ENCODE data around the gene LSR. TPM values are rescaled to one million over a fixed set of nuclear protein-coding genes. Genes with fewer than 3 reads are reported as not detected.

The LSR gene
- total and polyA plus RNA-seq, 2 donors, result 5.7 to 20.1 TPM

GRCh38 chr19:35269438-35270117 is 20.8 kb downstream of the LSR start:
- Histone ChIP-seq H3K9me3 (ENCODE audit: control insufficient read depth in 2 of 2, insufficient read depth in 1 of 2, low read length in 1 of 2) (no peaks in the 10 kb centered on the region), H3K4me1 (ENCODE audit: control insufficient read depth in 2 of 2, insufficient read depth in 2 of 2, low read length in 2 of 2) (peaks cover 11 to 25% of the 10 kb centered on the region in 2 donors), H3K36me3 (ENCODE audit: control insufficient read depth in 2 of 2, insufficient read depth in 2 of 2, low read length in 1 of 2) (peaks cover 38 to 44% of the 10 kb centered on the region in 2 donors), H3K4me3 (ENCODE audit: low read length in 2 of 2) (peak overlapping the region; percentile 30 to 94), H3K27ac (ENCODE audit: low read depth in 1 of 2, low read length in 1 of 2) (peak overlapping the region in 1 of 2 donors; percentile 94), H3K27me3 (ENCODE audit: control insufficient read depth in 2 of 2, insufficient read depth in 1 of 2, low read length in 1 of 2) (no peaks in the 10 kb centered on the region)
- WGBS, result 6% methylated on average over 66 of the region's 66 CpGs
- peak in 8 of 9 donors; percentile 22 to 68 (median 47) for DNase-seq (ENCODE audit: low read depth in 6 of 9, low spot score in 9 of 9)

- no peaks in the 10 kb centered on the region for H3K27me3 ChIP-seq (ENCODE audit: control insufficient read depth in 2 of 2, insufficient read depth in 1 of 2, low read length in 1 of 2)
- H3K36me3 ChIP-seq (ENCODE audit: control insufficient read depth in 2 of 2, insufficient read depth in 2 of 2, low read length in 1 of 2), result peaks cover 41 to 47% of the 10 kb centered on the region in 2 donors
- H3K27ac ChIP-seq (ENCODE audit: low read depth in 1 of 2, low read length in 1 of 2), result no peak overlapping the region
- no peak overlapping the region for H3K4me3 ChIP-seq (ENCODE audit: low read length in 2 of 2)
- no peaks in the 10 kb centered on the region for H3K9me3 ChIP-seq (ENCODE audit: control insufficient read depth in 2 of 2, insufficient read depth in 1 of 2, low read length in 1 of 2)
- DNase-seq (ENCODE audit: low read depth in 6 of 9, low spot score in 9 of 9), result no peak
- H3K4me1 ChIP-seq (ENCODE audit: control insufficient read depth in 2 of 2, insufficient read depth in 2 of 2, low read length in 2 of 2), result peaks cover 11 to 20% of the 10 kb centered on the region in 2 donors
- 97% methylated on average over 16 of the region's 16 CpGs for WGBS
Measured at GRCh38 chr19:35270381-35270811, 21.6 kb downstream of the LSR start.

- no peak for DNase-seq (ENCODE audit: low read depth in 6 of 9, low spot score in 9 of 9)
- H3K36me3 ChIP-seq (ENCODE audit: control insufficient read depth in 2 of 2, insufficient read depth in 2 of 2, low read length in 1 of 2), result peaks cover 50 to 56% of the 10 kb centered on the region in 2 donors
- no peak overlapping the region for H3K27ac ChIP-seq (ENCODE audit: low read depth in 1 of 2, low read length in 1 of 2)
- H3K4me3 ChIP-seq (ENCODE audit: low read length in 2 of 2), result no peak overlapping the region
- peaks cover 11 to 12% of the 10 kb centered on the region in 2 donors for H3K4me1 ChIP-seq (ENCODE audit: control insufficient read depth in 2 of 2, insufficient read depth in 2 of 2, low read length in 2 of 2)
- H3K9me3 ChIP-seq (ENCODE audit: control insufficient read depth in 2 of 2, insufficient read depth in 1 of 2, low read length in 1 of 2), result no peaks in the 10 kb centered on the region
- no peaks in the 10 kb centered on the region for H3K27me3 ChIP-seq (ENCODE audit: control insufficient read depth in 2 of 2, insufficient read depth in 1 of 2, low read length in 1 of 2)
- WGBS, result 97% methylated on average over 7 of the region's 7 CpGs
Measured at GRCh38 chr19:35271546-35271945, 22.7 kb downstream of the LSR start.

- Histone ChIP-seq H3K36me3 (ENCODE audit: control insufficient read depth in 2 of 2, insufficient read depth in 2 of 2, low read length in 1 of 2) (peaks cover 53 to 61% of the 10 kb centered on the region in 2 donors), H3K27ac (ENCODE audit: low read depth in 1 of 2, low read length in 1 of 2) (no peak overlapping the region), H3K27me3 (ENCODE audit: control insufficient read depth in 2 of 2, insufficient read depth in 1 of 2, low read length in 1 of 2) (no peaks in the 10 kb centered on the region), H3K4me1 (ENCODE audit: control insufficient read depth in 2 of 2, insufficient read depth in 2 of 2, low read length in 2 of 2) (peaks cover 7 to 8% of the 10 kb centered on the region in 2 donors), H3K9me3 (ENCODE audit: control insufficient read depth in 2 of 2, insufficient read depth in 1 of 2, low read length in 1 of 2) (no peaks in the 10 kb centered on the region), H3K4me3 (ENCODE audit: low read length in 2 of 2) (no peak overlapping the region)
- DNase-seq (ENCODE audit: low read depth in 6 of 9, low spot score in 9 of 9), result no peak
- 78% methylated on average over 16 of the region's 16 CpGs for WGBS
Measured at GRCh38 chr19:35272122-35272719, 23.4 kb downstream of the LSR start.

GRCh38 chr19:35272954-35273649 is 24.3 kb downstream of the LSR start:
- Histone ChIP-seq H3K27ac (ENCODE audit: low read depth in 1 of 2, low read length in 1 of 2) (no peak overlapping the region), H3K27me3 (ENCODE audit: control insufficient read depth in 2 of 2, insufficient read depth in 1 of 2, low read length in 1 of 2) (no peaks in the 10 kb centered on the region), H3K4me1 (ENCODE audit: control insufficient read depth in 2 of 2, insufficient read depth in 2 of 2, low read length in 2 of 2) (peaks cover 7 to 8% of the 10 kb centered on the region in 2 donors), H3K9me3 (ENCODE audit: control insufficient read depth in 2 of 2, insufficient read depth in 1 of 2, low read length in 1 of 2) (no peaks in the 10 kb centered on the region), H3K36me3 (ENCODE audit: control insufficient read depth in 2 of 2, insufficient read depth in 2 of 2, low read length in 1 of 2) (peaks cover 61 to 68% of the 10 kb centered on the region in 2 donors), H3K4me3 (ENCODE audit: low read length in 2 of 2) (no peak overlapping the region)
- DNase-seq (ENCODE audit: low read depth in 6 of 9, low spot score in 9 of 9), result no peak
- 95% methylated on average over 10 of the region's 10 CpGs for WGBS

GRCh38 chr19:35273686-35274259 is 25.0 kb downstream of the LSR start:
- H3K4me3 ChIP-seq (ENCODE audit: low read length in 2 of 2), result no peak overlapping the region
- no peak overlapping the region for H3K27ac ChIP-seq (ENCODE audit: low read depth in 1 of 2, low read length in 1 of 2)
- H3K36me3 ChIP-seq (ENCODE audit: control insufficient read depth in 2 of 2, insufficient read depth in 2 of 2, low read length in 1 of 2), result peaks cover 66 to 74% of the 10 kb centered on the region in 2 donors
- peaks cover 7 to 8% of the 10 kb centered on the region in 2 donors for H3K4me1 ChIP-seq (ENCODE audit: control insufficient read depth in 2 of 2, insufficient read depth in 2 of 2, low read length in 2 of 2)
- no peak for DNase-seq (ENCODE audit: low read depth in 6 of 9, low spot score in 9 of 9)
- no peaks in the 10 kb centered on the region for H3K27me3 ChIP-seq (ENCODE audit: control insufficient read depth in 2 of 2, insufficient read depth in 1 of 2, low read length in 1 of 2)
- 96% methylated on average over 14 of the region's 14 CpGs for WGBS
- no peaks in the 10 kb centered on the region for H3K9me3 ChIP-seq (ENCODE audit: control insufficient read depth in 2 of 2, insufficient read depth in 1 of 2, low read length in 1 of 2)

GRCh38 chr19:35274323-35274722 is 25.5 kb downstream of the LSR start:
- no peaks in the 10 kb centered on the region for H3K9me3 ChIP-seq (ENCODE audit: control insufficient read depth in 2 of 2, insufficient read depth in 1 of 2, low read length in 1 of 2)
- WGBS, result 97% methylated on average over 5 of the region's 5 CpGs
- no peak for DNase-seq (ENCODE audit: low read depth in 6 of 9, low spot score in 9 of 9)

GRCh38 chr19:35276706-35277281 is 28.0 kb downstream of the LSR start:
- Histone ChIP-seq H3K9me3 (ENCODE audit: control insufficient read depth in 2 of 2, insufficient read depth in 1 of 2, low read length in 1 of 2) (no peaks in the 10 kb centered on the region), H3K27ac (ENCODE audit: low read depth in 1 of 2, low read length in 1 of 2) (no peak overlapping the region), H3K36me3 (ENCODE audit: control insufficient read depth in 2 of 2, insufficient read depth in 2 of 2, low read length in 1 of 2) (peaks cover 51 to 69% of the 10 kb centered on the region in 2 donors), H3K4me3 (ENCODE audit: low read length in 2 of 2) (no peak overlapping the region), H3K4me1 (ENCODE audit: control insufficient read depth in 2 of 2, insufficient read depth in 2 of 2, low read length in 2 of 2) (peaks cover 0 to under 1% of the 10 kb centered on the region in 2 donors), H3K27me3 (ENCODE audit: control insufficient read depth in 2 of 2, insufficient read depth in 1 of 2, low read length in 1 of 2) (peaks cover 0 to 1% of the 10 kb centered on the region in 2 donors)
- 97% methylated on average over 28 of the region's 28 CpGs for WGBS
- DNase-seq (ENCODE audit: low read depth in 6 of 9, low spot score in 9 of 9), result no peak

More at GRCh38 chr19:35274323-35274722, 25.5 kb downstream of the LSR start:
- Histone ChIP-seq H3K27ac (ENCODE audit: low read depth in 1 of 2, low read length in 1 of 2) (no peak overlapping the region), H3K4me1 (ENCODE audit: control insufficient read depth in 2 of 2, insufficient read depth in 2 of 2, low read length in 2 of 2) (peaks cover 7 to 8% of the 10 kb centered on the region in 2 donors), H3K4me3 (ENCODE audit: low read length in 2 of 2) (no peak overlapping the region), H3K27me3 (ENCODE audit: control insufficient read depth in 2 of 2, insufficient read depth in 1 of 2, low read length in 1 of 2) (no peaks in the 10 kb centered on the region), H3K36me3 (ENCODE audit: control insufficient read depth in 2 of 2, insufficient read depth in 2 of 2, low read length in 1 of 2) (peaks cover 68 to 79% of the 10 kb centered on the region in 2 donors)
